Heart right ventricle (tissue), 16 donors: ENCODE results near the gene KSR1. TPM values are rescaled to one million over a fixed set of nuclear protein-coding genes. Genes with fewer than 3 reads are reported as not detected.
"Not testable (repeated sequence)": the region's sequence is repeated elsewhere in the genome, so short reads cannot be mapped to it uniquely, and the experiment has no call there.

Source experiments
- ATAC-seq, 8 donors: fragments of 200-7000 bp; cut with Tn5 transposase; one replicate each; pipeline ENCODE4 v1.9.1; 2020; ENCODE audit warnings: mild to moderate bottlenecking in 8 of 8, moderate library complexity in 8 of 8, moderate number of reproducible peaks in 1 of 8
- DNase-seq, 2 donors: peaks; one replicate each; pipeline ENCODE4 v3.0.0-alpha.2; 2020
- H3K27ac ChIP-seq, 10 donors: fragments of 200-600 bp; sonication (generic) in 2 of 10; one replicate each; pipeline versions ENCODE4 v1.5.0 to v1.8.0; 2020 to 2022; ENCODE audit warnings: mild to moderate bottlenecking in 3 of 10
- H3K27me3 ChIP-seq, 7 donors: fragments of 200-600 bp; one replicate each; pipeline ENCODE4 v1.8.0; 2021 to 2022; ENCODE audit warnings: mild to moderate bottlenecking in 2 of 7
- H3K36me3 ChIP-seq, 9 donors: fragments of 200-600 bp; sonication (generic) in 1 of 9; one replicate each; pipeline versions ENCODE4 v1.5.0 to v1.8.0; 2020 to 2022; ENCODE audit warnings: mild to moderate bottlenecking in 2 of 9
- H3K4me1 ChIP-seq, 9 donors: fragments of 200-600 bp; sonication (generic) in 1 of 9; one replicate each; pipeline versions ENCODE4 v1.5.0 to v1.8.0; 2020 to 2022; ENCODE audit warnings: mild to moderate bottlenecking in 4 of 9
- H3K4me3 ChIP-seq, 10 donors: fragments of 200-600 bp; sonication (generic) in 2 of 10; one replicate each; pipeline versions ENCODE4 v1.5.0 to v1.8.0; 2020 to 2022; ENCODE audit warnings: mild to moderate bottlenecking in 7 of 10, moderate library complexity in 2 of 10
- H3K9me3 ChIP-seq, 11 donors: fragments of 200-600 bp in 10 of 11; sonication (generic) in 2 of 11; one replicate each; pipeline versions ENCODE4 v1.5.0 to v1.8.0; 2013 to 2022; ENCODE audit warnings: mild to moderate bottlenecking in 2 of 11, control low read depth in 1 of 11, moderate library complexity in 1 of 11
- WGBS, 2 donors: extraction: QIAGEN DNeasy Blood & Tissue Kit; methylation state at CpG; one replicate each; pipeline ENCODE4 v1.1.7; 2013; ENCODE audit warnings: inconsistent platforms in 1 of 2; 5-methylcytosine and 5-hydroxymethylcytosine counted together
- intact Hi-C, 10 donors: fragments of 100-400 bp; cut with DNase I; formaldehyde crosslinking; loops; one replicate each; pipeline versions ENCODE4 v1.11.1 to v1.14.2; 2022
- polyA plus RNA-seq, 2 donors: library from polyadenylated mRNA; stranded (reverse); fragments of 200-250 nt; gene quantifications; one replicate each; pipeline ENCODE4 v1.2.3, GENCODE V29; 2013
- total RNA-seq, 10 donors: library from RNA; stranded (reverse); fragmentation: NEBNext Ultra II Directional in 3 of 10; extraction: Animal tissue kit (Norgen Biotek cat#: 25700) in 3 of 10; gene quantifications; one replicate each; pipeline versions ENCODE4 v1.2.1 to v1.2.4, GENCODE V29; 2021 to 2023
- TF ChIP-seq, protein P1 (sequence below), 9 donors: fragments of 200-600 bp; sonication (generic) in 2 of 9; IDR thresholded peaks; one replicate each; pipeline versions ENCODE4 v1.5.0 to v1.8.0; 2021 to 2022; ENCODE audit warnings: antibody characterized with exemption in 9 of 9, mild to moderate bottlenecking in 5 of 9, moderate library complexity in 1 of 9
- donor health status: Arrhythmogenic right ventricular cardiomyopathy.
- donor health status: ischemic (EF 13 %, LVEDD 7.1; RV severe dilation, severe dysfunction).
- donor health status: healthy with polysubstance abuse.
- donor health status: DM: no; HTN: yes; CAD: no.
- donor health status: DM: no; HTN: no; CAD: no.
- donor health status: ischemic (EF 25% LVEDD 6.9; RV normal size, moderate dysfunction).
- donor health status: ischemic (EF 25% LVEDD 5.7; RV mildly dilated, moderate dysfunction).
- donor health status: healthy.
- donor health status: DM: yes; HTN: yes; CAD: no.
- donor health status: Ischemic cardiomyopathy.
- donor health status: ischemic (EF 35%, LVEDD 5.7; RV mildly dilated, moderate dysfunction).
- donor health status: nonischemic (EF 11% LVEDD 7.7; RV severe dilation, severe dysfunction).
- donor health status: DM: yes; HTN: yes; CAD: no.
- donor health status: PGD.
- donor health status: ischemic (EF 29% LVEDD 5.4; RV normal size, mild dysfunction).
- donor health status: nonischemic (EF 23%, LVEDD 6.1; RV moderate dilation, normal function).

The KSR1 gene
- total and polyA plus RNA-seq, 12 donors, result 5.6 to 19.6 (median 8.6) TPM

DNA sequence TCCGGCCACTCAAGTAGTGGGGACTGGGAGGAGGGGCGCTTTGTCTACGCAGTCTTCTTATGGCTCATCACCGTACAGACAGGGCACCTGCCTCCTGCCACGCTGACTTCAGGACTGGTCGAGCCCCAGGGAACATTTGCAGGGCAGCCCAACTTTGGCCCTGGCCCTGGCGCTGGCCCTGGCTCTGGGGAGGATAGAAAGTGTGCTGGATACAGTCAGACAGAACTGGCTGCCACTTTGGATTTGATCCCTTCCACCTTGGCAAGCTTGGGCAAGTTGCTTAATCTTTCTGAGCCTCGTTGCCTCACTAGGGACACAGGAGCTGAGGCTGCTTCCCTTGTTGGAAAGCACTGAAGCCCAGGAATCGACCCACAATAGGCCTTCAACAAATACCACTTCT, 188.3 kb downstream of the KSR1 start:
- intact Hi-C loops, result no loop called here
- H3K4me3 ChIP-seq, result no peak overlapping the region
- peaks cover 0 to 79% (median 6%) of the 10 kb centered on the region in 9 donors for H3K36me3 ChIP-seq
- H3K9me3 ChIP-seq, result no peaks in the 10 kb centered on the region
- TF ChIP-seq, protein P1, sequence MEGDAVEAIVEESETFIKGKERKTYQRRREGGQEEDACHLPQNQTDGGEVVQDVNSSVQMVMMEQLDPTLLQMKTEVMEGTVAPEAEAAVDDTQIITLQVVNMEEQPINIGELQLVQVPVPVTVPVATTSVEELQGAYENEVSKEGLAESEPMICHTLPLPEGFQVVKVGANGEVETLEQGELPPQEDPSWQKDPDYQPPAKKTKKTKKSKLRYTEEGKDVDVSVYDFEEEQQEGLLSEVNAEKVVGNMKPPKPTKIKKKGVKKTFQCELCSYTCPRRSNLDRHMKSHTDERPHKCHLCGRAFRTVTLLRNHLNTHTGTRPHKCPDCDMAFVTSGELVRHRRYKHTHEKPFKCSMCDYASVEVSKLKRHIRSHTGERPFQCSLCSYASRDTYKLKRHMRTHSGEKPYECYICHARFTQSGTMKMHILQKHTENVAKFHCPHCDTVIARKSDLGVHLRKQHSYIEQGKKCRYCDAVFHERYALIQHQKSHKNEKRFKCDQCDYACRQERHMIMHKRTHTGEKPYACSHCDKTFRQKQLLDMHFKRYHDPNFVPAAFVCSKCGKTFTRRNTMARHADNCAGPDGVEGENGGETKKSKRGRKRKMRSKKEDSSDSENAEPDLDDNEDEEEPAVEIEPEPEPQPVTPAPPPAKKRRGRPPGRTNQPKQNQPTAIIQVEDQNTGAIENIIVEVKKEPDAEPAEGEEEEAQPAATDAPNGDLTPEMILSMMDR (IDR thresholded peaks at IDR 0.05), result no peak
- ATAC-seq (peak in 6 of 8 donors; percentile 13 to 80 (median 63)), DNase-seq (peak in 1 of 2 donors; percentile 40)
- peaks cover 0 to 37% (median 11%) of the 10 kb centered on the region in 9 donors for H3K4me1 ChIP-seq
- WGBS, 2 donors, result 67 to 76% methylated on average over 9 of the region's 9 CpGs
- H3K27ac ChIP-seq, result peak overlapping the region in 1 of 10 donors; percentile 31
- H3K27me3 ChIP-seq, result no peaks in the 10 kb centered on the region

DNA sequence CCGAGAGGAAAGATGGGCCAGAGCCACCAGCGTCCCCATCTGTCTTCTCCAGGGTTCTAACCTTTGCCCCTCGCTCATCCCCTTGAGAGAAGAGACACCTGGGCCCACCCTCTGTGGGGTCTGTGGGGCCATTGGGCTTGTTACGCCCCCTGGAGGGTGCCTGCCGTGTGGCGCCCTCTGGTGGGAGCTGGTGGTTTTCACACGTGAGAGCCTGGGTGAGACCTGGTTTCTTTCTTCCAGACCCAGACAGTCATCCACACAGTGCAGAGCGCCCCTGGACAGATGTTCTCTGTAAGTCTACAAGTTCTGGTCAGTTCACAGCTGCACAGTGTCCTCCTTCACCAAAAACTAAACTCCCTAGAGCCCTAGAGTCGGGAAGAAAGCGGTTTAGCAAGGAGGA, 189.4 kb downstream of the KSR1 start:
- H3K9me3 ChIP-seq, DNase-seq, H3K27me3 ChIP-seq, H3K4me3 ChIP-seq, H3K27ac ChIP-seq, ATAC-seq: not testable (repeated sequence)
- H3K36me3 ChIP-seq, result peaks cover 0 to 69% (median 6%) of the 10 kb centered on the region in 9 donors
- peaks cover 0 to 42% (median 11%) of the 10 kb centered on the region in 9 donors for H3K4me1 ChIP-seq
- WGBS, 2 donors, result 92 to 95% methylated on average over 2 to 3 of the region's 10 CpGs
- intact Hi-C loops, result loop anchor here in 2 of 10 donors (5.0 kb wide), 2 partner anchors 38 to 293 kb away; no protein-coding TSS in a partner anchor

DNA sequence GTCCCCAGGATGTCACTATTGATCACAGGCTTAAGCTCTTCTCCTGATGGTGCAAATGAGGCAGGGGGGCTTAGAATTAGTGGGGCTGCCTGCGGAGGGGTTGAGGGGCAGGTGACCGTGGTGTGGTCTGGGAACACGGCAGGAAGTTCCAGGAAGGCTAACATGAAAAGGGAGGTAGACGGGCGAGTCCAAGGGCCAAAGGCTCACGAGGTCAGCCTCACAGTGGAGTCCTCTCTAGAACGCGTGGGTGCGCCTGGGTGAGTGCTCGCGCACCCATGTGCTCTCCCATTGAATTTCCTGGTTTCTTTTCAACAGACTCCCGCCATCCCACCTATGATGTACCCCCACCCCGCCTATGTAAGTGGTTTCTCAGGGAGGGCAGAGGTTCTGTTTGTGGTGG, 190.0 kb downstream of the KSR1 start:
- Histone ChIP-seq H3K36me3 (peaks cover 0 to 62% (median 0%) of the 10 kb centered on the region in 9 donors), H3K4me1 (peaks cover 0 to 39% (median 11%) of the 10 kb centered on the region in 9 donors), H3K27ac (no peak overlapping the region), H3K4me3 (no peak overlapping the region), H3K9me3 (no peaks in the 10 kb centered on the region), H3K27me3 (no peaks in the 10 kb centered on the region)
- 95% methylated on average over 13 of the region's 13 CpGs for whole genome bisulfite sequencing, 2 donors
- intact Hi-C loops, result loop anchor here in 2 of 10 donors (5.0 kb wide), 2 partner anchors 39 to 294 kb away; no protein-coding TSS in a partner anchor
- ATAC-seq (no peak), DNase-seq (no peak)
- TF ChIP-seq, protein P1 (IDR thresholded peaks at IDR 0.05), result no peak

DNA sequence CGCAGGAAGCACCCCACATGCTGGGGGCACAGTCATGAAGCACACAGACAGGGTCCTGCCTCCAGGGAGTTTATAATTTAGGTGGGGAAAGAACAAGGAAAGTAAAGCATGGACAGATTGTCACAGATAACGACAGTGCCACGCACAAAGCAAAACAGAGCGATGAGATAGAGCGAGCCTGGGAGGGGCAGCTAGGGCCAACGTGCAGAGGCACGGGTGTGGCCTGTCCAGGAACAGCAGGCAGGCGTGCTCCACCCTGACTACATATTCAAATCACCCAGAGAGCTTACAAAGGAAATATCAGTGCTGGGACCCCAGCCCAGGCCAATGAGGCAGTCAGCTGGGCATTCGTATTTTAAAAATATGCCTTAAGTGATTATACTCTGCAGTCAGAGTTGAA, 191.5 kb downstream of the KSR1 start:
- Histone ChIP-seq H3K27me3 (no peaks in the 10 kb centered on the region), H3K27ac (peak overlapping the region in 1 of 10 donors; percentile 15), H3K9me3 (no peaks in the 10 kb centered on the region), H3K4me1 (peaks cover 0 to 39% (median 11%) of the 10 kb centered on the region in 9 donors), H3K36me3 (peaks cover 0 to 51% (median 0%) of the 10 kb centered on the region in 9 donors), H3K4me3 (no peak overlapping the region)
- TF ChIP-seq, protein P1 (IDR thresholded peaks at IDR 0.05), result no peak
- ATAC-seq (no peak), DNase-seq (no peak)
- 72 to 81% methylated on average over 9 of the region's 9 CpGs for WGBS, 2 donors
- intact Hi-C loops, result loop anchor here in 2 of 10 donors (5.0 kb wide), 2 partner anchors 40 to 295 kb away; no protein-coding TSS in a partner anchor

DNA sequence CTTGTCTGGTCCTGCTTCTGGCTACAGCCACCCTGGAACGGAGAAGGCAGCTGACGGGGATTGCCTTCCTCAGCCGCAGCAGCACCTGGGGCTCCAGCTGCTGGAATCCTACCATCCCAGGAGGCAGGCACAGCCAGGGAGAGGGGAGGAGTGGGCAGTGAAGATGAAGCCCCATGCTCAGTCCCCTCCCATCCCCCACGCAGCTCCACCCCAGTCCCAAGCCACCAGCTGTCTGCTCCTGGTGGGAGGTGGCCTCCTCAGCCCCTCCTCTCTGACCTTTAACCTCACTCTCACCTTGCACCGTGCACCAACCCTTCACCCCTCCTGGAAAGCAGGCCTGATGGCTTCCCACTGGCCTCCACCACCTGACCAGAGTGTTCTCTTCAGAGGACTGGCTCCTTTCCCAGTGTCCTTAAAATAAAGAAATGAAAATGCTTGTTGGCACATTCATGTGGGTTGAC, 192.9 kb downstream of the KSR1 start:
- Histone ChIP-seq H3K4me1 (peaks cover 0 to 35% (median 9%) of the 10 kb centered on the region in 9 donors), H3K27ac (peak overlapping the region in 1 of 10 donors; percentile 14), H3K36me3 (peaks cover 0 to 37% (median 0%) of the 10 kb centered on the region in 9 donors)
- intact Hi-C loops, result loop anchor here in 2 of 10 donors (5.0 kb wide), 2 partner anchors 42 to 297 kb away; no protein-coding TSS in a partner anchor
- not testable (repeated sequence) for H3K27me3 ChIP-seq, H3K9me3 ChIP-seq, H3K4me3 ChIP-seq, DNase-seq
- WGBS, 2 donors, result 64 to 65% methylated on average over 5 of the region's 5 CpGs
- peak; percentile 24 to 65 (median 33) for ATAC-seq
